ENCODE measurements around the gene FHL3. TPM values are rescaled to one million over a fixed set of nuclear protein-coding genes. Genes with fewer than 3 reads are reported as not detected.
A peak's percentile ranks its signal among the peaks of the same experiment; 100 is the strongest.

FHL3 gene
- total and polyA plus RNA-seq, 5 donors: 8.1 to 15.6 (median 9.5) TPM

- DNase-seq (no peak), ATAC-seq (no peak)
- Histone ChIP-seq H3K4me3 (ENCODE audit: low read length) (no peak overlapping the region), H3K4me1 (ENCODE audit: control insufficient read depth, insufficient read depth, low read length) (peaks cover 3% of the 10 kb centered on the region), H3K27ac (ENCODE audit: low read length) (no peak overlapping the region), H3K27me3 (ENCODE audit: control insufficient read depth, insufficient read depth) (no peaks in the 10 kb centered on the region), H3K9me3 (ENCODE audit: control insufficient read depth, low read length) (no peaks in the 10 kb centered on the region)
- WGBS: 87% methylated on average over 6 of the region's 6 CpGs
- intact Hi-C loops (cut with DNase I): no loop called here
Measured at GRCh38 chr1:38009841-38010180, 4.5 kb upstream of the FHL3 start.

GRCh38 chr1:38009088-38009840 lies 4.0 kb upstream of the FHL3 start:
- no peaks in the 10 kb centered on the region for H3K27me3 ChIP-seq (ENCODE audit: control insufficient read depth, insufficient read depth)
- H3K4me3 ChIP-seq (ENCODE audit: low read length): no peak overlapping the region
- 75% methylated on average over 8 of the region's 8 CpGs for WGBS
- H3K9me3 ChIP-seq (ENCODE audit: control insufficient read depth, low read length): no peaks in the 10 kb centered on the region
- H3K4me1 ChIP-seq (ENCODE audit: control insufficient read depth, insufficient read depth, low read length): peaks cover 3% of the 10 kb centered on the region
- H3K27ac ChIP-seq (ENCODE audit: low read length): no peak overlapping the region
- intact Hi-C loops (cut with DNase I): no loop called here
- DNase-seq (no peak), ATAC-seq (peak in 1 of 2 donors; percentile 5)

DNA sequence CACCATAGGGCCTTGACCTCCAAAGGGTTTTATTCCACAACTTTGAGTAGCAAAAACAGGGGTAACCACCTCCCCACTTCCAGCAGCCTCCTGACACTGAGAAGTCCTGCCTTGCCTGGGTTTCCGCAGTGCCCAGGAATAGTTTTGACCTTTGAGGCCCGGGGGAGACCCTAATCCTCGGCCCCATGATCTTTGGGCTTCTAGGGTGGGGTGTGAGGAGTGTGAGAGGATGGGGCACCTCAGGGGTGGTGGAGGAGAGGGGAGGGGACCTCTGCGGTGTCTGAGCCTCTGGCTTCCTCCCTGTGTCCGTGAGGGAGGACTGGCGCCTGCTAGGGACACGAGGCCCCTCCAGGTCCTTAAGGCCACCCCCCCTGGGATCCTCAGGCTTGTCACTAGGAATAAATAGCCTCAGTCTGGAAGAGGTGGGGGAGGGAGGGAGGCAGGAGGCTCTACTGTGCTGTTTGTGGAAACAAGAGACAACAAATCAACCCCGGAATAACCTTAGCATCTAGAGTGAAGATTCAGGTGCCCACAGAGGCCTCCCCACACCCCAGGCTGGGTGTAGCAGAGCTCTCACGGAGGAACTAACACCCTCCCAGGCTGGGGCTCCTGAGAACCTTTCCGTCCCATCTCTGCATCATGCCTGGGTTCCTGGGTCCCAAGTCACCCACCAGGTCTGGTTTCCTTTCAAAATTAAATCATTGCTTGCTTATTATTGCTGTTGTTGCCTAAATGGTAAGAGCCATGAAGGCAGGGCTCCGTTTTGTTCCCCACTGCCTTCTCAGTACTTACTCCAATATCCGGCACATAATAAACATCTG lies 904 bp upstream of the FHL3 start:
- WGBS: 56% methylated on average over 12 of the region's 12 CpGs
- peak in 1 of 3 donors; percentile 77 for DNase-seq

DNA sequence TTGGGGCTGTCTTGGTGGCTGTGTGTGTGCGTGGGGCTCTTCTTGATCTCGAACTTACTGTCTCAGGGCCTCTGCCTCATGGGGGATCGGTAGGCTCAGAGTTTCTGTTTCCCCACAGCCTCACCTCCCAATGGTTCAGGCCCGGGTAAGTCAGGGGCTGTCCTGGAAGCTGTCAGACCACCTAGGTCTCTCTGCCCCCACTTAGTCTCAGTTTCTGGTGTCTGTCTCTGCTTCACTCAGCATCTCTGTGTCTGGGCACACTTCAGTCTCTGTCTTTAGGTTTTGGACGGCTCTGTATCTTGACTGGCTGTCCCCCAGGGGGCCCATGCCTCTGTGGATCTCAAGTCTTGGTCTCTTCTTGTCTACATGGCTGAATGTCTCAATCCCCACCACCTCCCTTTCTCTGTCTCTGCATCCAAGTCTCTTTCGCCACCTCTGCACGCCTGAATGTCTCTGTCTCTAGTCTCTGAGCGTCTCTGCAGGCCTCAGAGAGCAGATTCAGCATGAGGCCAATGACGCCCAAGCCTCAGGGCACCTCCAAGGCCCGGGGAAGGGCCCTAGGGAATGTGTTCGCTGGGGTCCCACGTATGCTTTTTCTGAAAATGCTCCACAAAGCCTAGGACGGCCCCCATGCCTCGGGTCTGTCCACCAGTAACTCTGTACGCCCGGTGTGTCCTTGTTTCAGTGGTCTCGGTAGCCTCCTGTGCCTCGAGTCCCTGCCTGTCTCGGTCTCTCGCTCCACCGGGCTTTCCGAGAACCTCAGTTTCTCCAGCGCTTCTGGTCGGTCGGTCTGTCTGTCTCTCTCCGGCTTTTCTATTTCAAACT lies 818 bp downstream of the FHL3 start:
- no peaks in the 10 kb centered on the region for H3K27me3 ChIP-seq (ENCODE audit: control insufficient read depth, insufficient read depth)
- H3K4me1 ChIP-seq (ENCODE audit: control insufficient read depth, insufficient read depth, low read length): peaks cover 23% of the 10 kb centered on the region
- H3K4me3 ChIP-seq (ENCODE audit: low read length): peak overlapping the region; percentile 98
- intact Hi-C loops (cut with DNase I): no loop called here
- ATAC-seq (no peak), DNase-seq (no peak)
- 9% methylated on average over 26 of the region's 26 CpGs for WGBS
- no peaks in the 10 kb centered on the region for H3K9me3 ChIP-seq (ENCODE audit: control insufficient read depth, low read length)
- peak overlapping the region; percentile 25 for H3K27ac ChIP-seq (ENCODE audit: low read length)

More for the DNA sequence above, 904 bp upstream of the FHL3 start:
- peak; percentile 22 to 24 for ATAC-seq
- intact Hi-C loops (cut with DNase I): no loop called here
- H3K4me1 ChIP-seq (ENCODE audit: control insufficient read depth, insufficient read depth, low read length): peaks cover 10% of the 10 kb centered on the region
- peak overlapping the region; percentile 32 for H3K27ac ChIP-seq (ENCODE audit: low read length)
- no peaks in the 10 kb centered on the region for H3K27me3 ChIP-seq (ENCODE audit: control insufficient read depth, insufficient read depth)
- no peaks in the 10 kb centered on the region for H3K9me3 ChIP-seq (ENCODE audit: control insufficient read depth, low read length)
- H3K4me3 ChIP-seq (ENCODE audit: low read length): no peak overlapping the region

- Histone ChIP-seq H3K4me3 (ENCODE audit: low read length) (peak overlapping the region; percentile 98), H3K9me3 (ENCODE audit: control insufficient read depth, low read length) (no peaks in the 10 kb centered on the region), H3K27ac (ENCODE audit: low read length) (no peak overlapping the region), H3K27me3 (ENCODE audit: control insufficient read depth, insufficient read depth) (no peaks in the 10 kb centered on the region), H3K4me1 (ENCODE audit: control insufficient read depth, insufficient read depth, low read length) (peaks cover 26% of the 10 kb centered on the region)
- WGBS: 65% methylated on average over 8 of the region's 8 CpGs
- intact Hi-C loops (cut with DNase I): no loop called here
- no peak for ATAC-seq
- DNase-seq: no peak
Measured at GRCh38 chr1:38003261-38004250, 1.8 kb downstream of the FHL3 start.

DNA sequence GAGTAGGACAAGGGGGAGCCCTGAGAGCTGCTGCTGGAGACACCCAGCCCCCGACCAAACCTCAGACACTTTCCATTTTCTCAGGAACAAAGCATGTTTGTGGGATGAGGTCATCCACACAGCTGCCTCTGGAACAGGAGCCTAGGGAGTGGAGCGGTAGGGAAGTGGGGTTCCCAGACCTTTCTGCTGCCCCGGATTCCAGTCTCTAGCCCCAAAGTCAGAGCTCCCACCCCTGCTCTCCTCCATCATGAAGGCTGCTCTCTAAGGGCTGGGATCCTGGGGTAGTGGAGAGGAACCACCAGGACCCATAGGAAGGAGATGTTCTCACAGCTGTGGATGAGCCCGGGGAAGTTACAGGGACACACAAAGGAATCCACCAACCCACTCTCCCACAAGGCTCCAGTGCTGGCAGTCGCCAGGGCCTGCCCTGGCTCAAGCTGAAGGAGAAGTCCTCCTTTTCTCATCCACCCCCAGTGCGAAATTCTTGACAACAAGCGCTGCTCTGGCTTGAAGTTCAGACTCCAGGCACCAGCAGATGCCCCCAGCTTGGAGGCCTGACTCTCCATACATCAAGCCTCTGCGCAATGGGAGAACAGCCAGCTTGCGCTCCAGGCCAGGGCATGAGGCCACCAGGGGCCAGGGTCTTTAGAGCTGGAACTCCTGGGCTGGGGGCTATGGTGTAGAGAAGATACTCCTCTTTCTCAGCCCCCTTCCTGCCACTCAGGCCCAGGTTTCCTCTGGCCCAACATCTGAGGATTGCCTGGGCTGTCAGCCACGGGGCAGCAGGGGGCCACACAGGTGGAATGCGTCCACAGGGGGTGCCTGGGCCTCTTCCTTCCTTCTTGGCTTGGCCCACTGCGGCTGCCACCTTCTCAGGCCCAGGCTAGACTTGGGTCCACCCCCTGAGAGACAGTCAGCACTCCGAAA lies 4.5 kb downstream of the FHL3 start:
- peak overlapping the region; percentile 96 for H3K27ac ChIP-seq (ENCODE audit: low read length)
- no peaks in the 10 kb centered on the region for H3K27me3 ChIP-seq (ENCODE audit: control insufficient read depth, insufficient read depth)
- H3K4me1 ChIP-seq (ENCODE audit: control insufficient read depth, insufficient read depth, low read length): peaks cover 26% of the 10 kb centered on the region
- intact Hi-C loops (cut with DNase I): no loop called here
- peak in 2 of 3 donors; percentile 53 to 70 for DNase-seq
- no peak overlapping the region for H3K4me3 ChIP-seq (ENCODE audit: low read length)
- ATAC-seq: peak in 1 of 2 donors; percentile 36
- H3K9me3 ChIP-seq (ENCODE audit: control insufficient read depth, low read length): no peaks in the 10 kb centered on the region
- 37% methylated on average over 13 of the region's 13 CpGs for WGBS

DNA sequence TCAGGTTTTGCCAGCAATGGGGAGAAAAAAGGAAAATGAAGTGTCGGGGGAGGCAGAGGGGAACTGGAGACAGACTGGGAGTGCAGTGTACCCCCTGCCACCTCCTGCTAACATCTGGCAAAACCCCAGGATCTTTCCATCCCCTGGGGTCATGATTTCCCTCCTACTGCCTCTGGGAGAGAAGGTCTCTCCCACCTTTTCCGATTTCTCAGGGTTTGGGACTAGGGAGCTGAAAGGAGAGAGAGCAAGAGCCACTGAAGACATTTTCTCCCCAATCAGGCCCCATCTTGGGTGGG lies 5.1 kb downstream of the FHL3 start:
- DNase-seq (no peak), ATAC-seq (no peak)
- intact Hi-C loops (cut with DNase I): no loop called here
- Histone ChIP-seq H3K27me3 (ENCODE audit: control insufficient read depth, insufficient read depth) (no peaks in the 10 kb centered on the region), H3K27ac (ENCODE audit: low read length) (peak overlapping the region; percentile 96), H3K9me3 (ENCODE audit: control insufficient read depth, low read length) (no peaks in the 10 kb centered on the region), H3K4me3 (ENCODE audit: low read length) (no peak overlapping the region), H3K4me1 (ENCODE audit: control insufficient read depth, insufficient read depth, low read length) (peaks cover 26% of the 10 kb centered on the region)
- 34% methylated on average over 2 of the region's 2 CpGs for WGBS

GRCh38 chr1:37999430-38000232 lies 5.7 kb downstream of the FHL3 start:
- DNase-seq (peak; percentile 68 to 79 (median 79)), ATAC-seq (peak; percentile 39 to 60)
- Histone ChIP-seq H3K4me3 (ENCODE audit: low read length) (no peak overlapping the region), H3K9me3 (ENCODE audit: control insufficient read depth, low read length) (no peaks in the 10 kb centered on the region), H3K27me3 (ENCODE audit: control insufficient read depth, insufficient read depth) (no peaks in the 10 kb centered on the region), H3K4me1 (ENCODE audit: control insufficient read depth, insufficient read depth, low read length) (peaks cover 26% of the 10 kb centered on the region), H3K27ac (ENCODE audit: low read length) (peak overlapping the region; percentile 96)
- intact Hi-C loops (cut with DNase I): no loop called here
- 16% methylated on average over 9 of the region's 9 CpGs for WGBS

DNA sequence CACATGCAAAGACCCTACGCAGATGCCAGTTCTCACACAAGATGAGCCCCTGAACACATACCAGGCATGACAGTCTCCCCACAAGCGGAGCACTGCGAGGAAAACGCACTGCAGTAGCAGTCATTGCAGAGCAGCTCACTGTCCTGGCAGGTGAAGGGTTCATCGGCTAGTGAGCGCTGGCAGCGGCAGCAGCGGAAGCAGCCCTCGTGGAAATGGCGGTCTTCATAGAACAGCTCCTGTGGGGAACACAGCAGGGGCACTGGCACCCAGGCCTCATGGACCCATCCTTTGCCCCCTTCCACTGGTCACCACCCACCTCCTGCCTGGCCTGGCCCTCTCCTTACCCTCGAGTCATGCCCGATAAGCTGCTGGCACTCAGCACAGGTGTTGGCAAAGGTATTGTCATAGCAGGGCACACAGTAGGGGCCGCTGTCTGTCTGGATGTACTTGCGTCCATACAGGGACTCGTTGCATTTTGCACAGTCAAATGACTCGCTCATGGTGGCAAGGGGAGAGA lies 6.3 kb downstream of the FHL3 start:
- Histone ChIP-seq H3K9me3 (ENCODE audit: control insufficient read depth, low read length) (no peaks in the 10 kb centered on the region), H3K4me1 (ENCODE audit: control insufficient read depth, insufficient read depth, low read length) (peaks cover 26% of the 10 kb centered on the region), H3K27me3 (ENCODE audit: control insufficient read depth, insufficient read depth) (no peaks in the 10 kb centered on the region), H3K27ac (ENCODE audit: low read length) (peak overlapping the region; percentile 96), H3K4me3 (ENCODE audit: low read length) (no peak overlapping the region)
- DNase-seq: peak in 1 of 3 donors; percentile 22
- no peak for ATAC-seq
- intact Hi-C loops (cut with DNase I): no loop called here
- 60% methylated on average over 16 of the region's 16 CpGs for WGBS
